DMS53 treated with DMSO at 0.1 percent for 48 hours (cell line): Measurements from ENCODE around the gene FAM3D.
"Not testable (repeated sequence)": the region's sequence is repeated elsewhere in the genome, so short reads cannot be mapped to it uniquely, and the experiment has no call there.

Experiments
- DNase-seq: peaks from one replicate; lab custom pipeline; 2025; ENCODE audit not compliant: unreplicated experiment; lab: John Stamatoyannopoulos, UW

The FAM3D gene

GRCh38 chr3:58685641-58686040, 19.1 kb upstream of the FAM3D start:
- DNase-seq, result no peak

GRCh38 chr3:58683466-58683865, 16.9 kb upstream of the FAM3D start:
- DNase-seq, result no peak

- DNase-seq, result no peak
Observed at GRCh38 chr3:58683001-58683458, 16.5 kb upstream of the FAM3D start.

GRCh38 chr3:58681863-58682262, 15.3 kb upstream of the FAM3D start:
- no peak for DNase-seq

- DNase-seq, result no peak
Observed at GRCh38 chr3:58680879-58681525, 14.4 kb upstream of the FAM3D start.

- no peak for DNase-seq
Observed at GRCh38 chr3:58679974-58680666, 13.5 kb upstream of the FAM3D start.

GRCh38 chr3:58679446-58679845, 12.9 kb upstream of the FAM3D start:
- DNase-seq, result no peak

- not testable (repeated sequence) for DNase-seq
Observed at GRCh38 chr3:58678177-58678970, 11.8 kb upstream of the FAM3D start.

- no peak for DNase-seq
Observed at GRCh38 chr3:58672880-58673279, 6.3 kb upstream of the FAM3D start.

- no peak for DNase-seq
Observed at GRCh38 chr3:58672451-58672850, 5.9 kb upstream of the FAM3D start.

- no peak for DNase-seq
Observed at GRCh38 chr3:58670506-58671135, 4.0 kb upstream of the FAM3D start.

GRCh38 chr3:58668247-58668646, 1.7 kb upstream of the FAM3D start:
- DNase-seq, result no peak

- DNase-seq, result no peak
Observed at GRCh38 chr3:58667704-58668103, 1.1 kb upstream of the FAM3D start.

GRCh38 chr3:58667229-58667628, 655 bp upstream of the FAM3D start:
- no peak for DNase-seq

- DNase-seq, result no peak
Observed at GRCh38 chr3:58665405-58665804, 1.2 kb downstream of the FAM3D start.

GRCh38 chr3:58664611-58665010, 2.0 kb downstream of the FAM3D start:
- no peak for DNase-seq

- no peak for DNase-seq
Observed at GRCh38 chr3:58661836-58662420, 4.6 kb downstream of the FAM3D start.

- DNase-seq, result no peak
Observed at GRCh38 chr3:58660998-58661397, 5.6 kb downstream of the FAM3D start.

GRCh38 chr3:58659051-58659675, 7.4 kb downstream of the FAM3D start:
- no peak for DNase-seq

GRCh38 chr3:58658508-58658907, 8.1 kb downstream of the FAM3D start:
- DNase-seq, result no peak
